Measurements from ENCODE around the gene CWC27.

Gene CWC27

DNA sequence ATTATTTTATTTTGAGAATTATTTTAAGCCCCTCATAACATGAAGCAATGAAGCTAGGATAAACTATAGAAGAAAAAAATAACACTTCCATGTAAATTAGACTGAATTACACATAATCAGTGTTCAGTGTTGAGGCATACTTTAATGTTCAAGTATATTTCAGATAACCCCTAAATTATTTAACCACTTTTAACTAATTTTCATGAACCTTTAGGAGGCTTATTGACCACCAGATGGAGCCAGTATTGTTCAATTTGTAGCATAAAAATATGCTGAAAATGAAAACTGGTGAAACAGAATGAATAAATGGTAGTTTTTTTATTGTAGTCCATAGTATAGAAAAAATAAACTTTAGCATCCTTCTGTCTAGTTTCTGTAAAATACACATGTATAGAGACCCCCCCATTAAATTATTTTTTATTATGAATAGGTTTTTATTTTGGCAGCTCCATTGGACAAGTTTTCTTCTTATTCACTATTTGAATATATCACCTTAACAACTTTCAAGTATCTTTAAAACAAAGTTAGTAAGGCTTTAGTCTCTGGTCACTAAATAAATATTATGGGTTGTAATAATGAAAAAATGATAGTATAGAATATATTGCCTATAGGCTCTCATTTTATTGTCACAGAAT is 190.1 kb downstream of the CWC27 start:
- Histone ChIP-seq H3K9me3 (replicated peaks; ENCODE audit: low read length) (peaks cover 12% of the 10 kb centered on the region), H3K36me3 (ENCODE audit: insufficient read depth, low read length) (no peaks in the 10 kb centered on the region), H3K27me3 (ENCODE audit: control insufficient read depth, insufficient read depth, low read length) (no peaks in the 10 kb centered on the region), H3K4me3 (ENCODE audit: low read length) (no peak overlapping the region), H3K4me1 (ENCODE audit: control insufficient read depth, insufficient read depth, low read length) (peaks cover 5% of the 10 kb centered on the region), H3K9ac (ENCODE audit: low read depth, low read length) (peak overlapping the region; percentile 35), H3K4me2 (ENCODE audit: low read length) (no peak overlapping the region)

DNA sequence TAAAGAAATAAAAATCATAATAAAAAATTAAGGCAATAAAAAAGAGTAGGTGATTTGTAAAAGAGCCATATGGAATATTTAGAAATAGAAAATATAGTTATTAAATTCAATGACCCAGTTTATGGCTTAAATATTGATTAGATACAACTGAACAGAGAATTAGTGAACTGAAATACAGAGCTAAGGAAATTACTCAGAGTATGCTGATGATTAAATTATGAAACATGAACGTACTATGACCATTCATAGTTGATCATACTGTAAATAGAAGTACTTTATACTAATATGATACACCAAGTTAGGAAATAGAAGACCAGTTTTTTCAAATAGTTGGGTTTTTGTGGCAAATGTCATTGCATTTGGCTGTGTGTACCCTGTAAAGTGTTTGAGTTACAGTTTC is 194.5 kb downstream of the CWC27 start:
- no peaks in the 10 kb centered on the region for H3K36me3 ChIP-seq (ENCODE audit: insufficient read depth, low read length)
- H3K4me2 ChIP-seq (ENCODE audit: low read length) = no peak overlapping the region
- H3K4me3 ChIP-seq (ENCODE audit: low read length) = no peak overlapping the region
- H3K9ac ChIP-seq (ENCODE audit: low read depth, low read length) = no peak overlapping the region
- H3K4me1 ChIP-seq (ENCODE audit: control insufficient read depth, insufficient read depth, low read length) = peaks cover 8% of the 10 kb centered on the region
- H3K27me3 ChIP-seq (ENCODE audit: control insufficient read depth, insufficient read depth, low read length) = no peaks in the 10 kb centered on the region
- peaks cover 18% of the 10 kb centered on the region for H3K9me3 ChIP-seq (replicated peaks; ENCODE audit: low read length)

DNA sequence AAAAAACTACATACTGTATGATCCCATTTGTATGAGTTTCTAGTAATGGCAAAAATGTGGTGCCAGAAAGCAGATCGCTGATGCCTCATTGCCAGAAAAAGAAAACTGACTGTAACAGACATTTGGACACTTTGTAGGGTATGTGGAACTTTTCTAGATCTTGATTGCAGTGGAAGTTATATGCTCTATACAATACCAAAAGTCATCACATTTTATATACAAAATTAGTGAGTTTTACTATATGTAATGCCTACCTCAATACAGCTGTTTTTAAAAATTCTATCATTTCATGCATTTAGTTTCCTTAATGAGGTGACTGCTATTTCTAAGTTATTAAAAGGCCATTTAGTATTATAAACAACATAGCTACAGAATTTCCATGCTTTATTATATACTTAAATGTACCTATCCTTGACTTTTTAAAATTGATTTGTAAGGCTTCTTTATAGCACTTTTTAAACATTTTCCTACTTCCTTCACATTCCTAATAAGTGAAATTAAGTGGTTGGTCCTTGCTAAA is 199.9 kb downstream of the CWC27 start:
- Histone ChIP-seq H3K4me3 (ENCODE audit: low read length) (no peak overlapping the region), H3K9ac (ENCODE audit: low read depth, low read length) (no peak overlapping the region), H3K9me3 (replicated peaks; ENCODE audit: low read length) (peaks cover 8% of the 10 kb centered on the region), H3K4me1 (ENCODE audit: control insufficient read depth, insufficient read depth, low read length) (peaks cover 3% of the 10 kb centered on the region), H3K27me3 (ENCODE audit: control insufficient read depth, insufficient read depth, low read length) (no peaks in the 10 kb centered on the region), H3K36me3 (ENCODE audit: insufficient read depth, low read length) (peaks cover 5% of the 10 kb centered on the region), H3K4me2 (ENCODE audit: low read length) (no peak overlapping the region)

- Histone ChIP-seq H3K4me1 (ENCODE audit: control insufficient read depth, insufficient read depth, low read length) (peaks cover 3% of the 10 kb centered on the region), H3K4me2 (ENCODE audit: low read length) (no peak overlapping the region), H3K27me3 (ENCODE audit: control insufficient read depth, insufficient read depth, low read length) (no peaks in the 10 kb centered on the region), H3K9ac (ENCODE audit: low read depth, low read length) (no peak overlapping the region), H3K9me3 (replicated peaks; ENCODE audit: low read length) (peaks cover under 1% of the 10 kb centered on the region), H3K4me3 (ENCODE audit: low read length) (no peak overlapping the region), H3K36me3 (ENCODE audit: insufficient read depth, low read length) (peaks cover 5% of the 10 kb centered on the region)
Measured at GRCh38 chr5:64969578-64969977, 200.8 kb downstream of the CWC27 start.

DNA sequence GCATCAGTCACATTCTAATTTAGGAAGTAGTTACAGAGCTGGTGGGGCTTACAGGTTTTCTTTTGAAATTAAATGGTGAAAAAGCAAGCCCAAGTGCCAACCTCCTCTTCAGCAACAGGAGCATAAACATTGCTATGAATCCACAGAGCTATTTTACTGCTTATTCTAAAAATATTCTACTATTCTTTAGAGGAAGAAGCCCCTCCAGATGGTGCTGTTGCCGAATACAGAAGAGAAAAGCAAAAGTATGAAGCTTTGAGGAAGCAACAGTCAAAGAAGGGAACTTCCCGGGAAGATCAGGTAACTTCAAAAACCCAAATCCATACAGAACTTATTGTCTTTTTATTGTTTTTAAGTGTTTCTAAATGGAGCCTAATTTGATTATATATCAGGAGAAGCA is 202.8 kb downstream of the CWC27 start:
- H3K9ac ChIP-seq (ENCODE audit: low read depth, low read length) = no peak overlapping the region
- peaks cover 5% of the 10 kb centered on the region for H3K36me3 ChIP-seq (ENCODE audit: insufficient read depth, low read length)
- no peaks in the 10 kb centered on the region for H3K9me3 ChIP-seq (replicated peaks; ENCODE audit: low read length)
- H3K27me3 ChIP-seq (ENCODE audit: control insufficient read depth, insufficient read depth, low read length) = no peaks in the 10 kb centered on the region
- H3K4me3 ChIP-seq (ENCODE audit: low read length) = no peak overlapping the region
- no peak overlapping the region for H3K4me2 ChIP-seq (ENCODE audit: low read length)
- H3K4me1 ChIP-seq (ENCODE audit: control insufficient read depth, insufficient read depth, low read length) = no peaks in the 10 kb centered on the region

GRCh38 chr5:64971990-64972389 is 203.3 kb downstream of the CWC27 start:
- H3K4me2 ChIP-seq (ENCODE audit: low read length) = no peak overlapping the region
- H3K4me3 ChIP-seq (ENCODE audit: low read length) = no peak overlapping the region
- no peak overlapping the region for H3K9ac ChIP-seq (ENCODE audit: low read depth, low read length)
- no peaks in the 10 kb centered on the region for H3K27me3 ChIP-seq (ENCODE audit: control insufficient read depth, insufficient read depth, low read length)
- no peaks in the 10 kb centered on the region for H3K9me3 ChIP-seq (replicated peaks; ENCODE audit: low read length)
- peaks cover 5% of the 10 kb centered on the region for H3K36me3 ChIP-seq (ENCODE audit: insufficient read depth, low read length)
- no peaks in the 10 kb centered on the region for H3K4me1 ChIP-seq (ENCODE audit: control insufficient read depth, insufficient read depth, low read length)

DNA sequence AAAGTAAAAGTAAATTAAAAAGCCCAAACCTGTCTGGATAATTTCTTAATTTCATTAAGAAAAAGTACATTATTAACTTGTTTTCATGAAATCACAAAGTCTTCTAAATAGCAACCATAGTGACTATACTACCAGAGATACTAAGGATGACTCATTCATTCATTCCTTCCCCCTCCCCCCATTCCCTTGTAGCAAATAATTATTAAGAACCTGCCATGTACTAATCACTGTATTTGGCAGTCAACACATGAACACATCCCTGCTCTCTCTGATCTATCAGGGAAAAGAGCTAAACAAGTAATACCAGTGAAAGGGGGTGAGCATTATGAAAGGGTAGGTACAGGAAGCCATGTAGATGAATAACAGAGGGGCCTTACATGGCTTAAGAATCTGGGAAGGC is 203.9 kb downstream of the CWC27 start:
- Histone ChIP-seq H3K36me3 (ENCODE audit: insufficient read depth, low read length) (peaks cover 5% of the 10 kb centered on the region), H3K4me1 (ENCODE audit: control insufficient read depth, insufficient read depth, low read length) (no peaks in the 10 kb centered on the region), H3K9ac (ENCODE audit: low read depth, low read length) (no peak overlapping the region), H3K27me3 (ENCODE audit: control insufficient read depth, insufficient read depth, low read length) (no peaks in the 10 kb centered on the region), H3K9me3 (replicated peaks; ENCODE audit: low read length) (no peaks in the 10 kb centered on the region), H3K4me3 (ENCODE audit: low read length) (no peak overlapping the region), H3K4me2 (ENCODE audit: low read length) (no peak overlapping the region)

- H3K36me3 ChIP-seq (ENCODE audit: insufficient read depth, low read length) = peaks cover 8% of the 10 kb centered on the region
- no peak overlapping the region for H3K4me3 ChIP-seq (ENCODE audit: low read length)
- H3K4me1 ChIP-seq (ENCODE audit: control insufficient read depth, insufficient read depth, low read length) = peaks cover 6% of the 10 kb centered on the region
- no peaks in the 10 kb centered on the region for H3K9me3 ChIP-seq (replicated peaks; ENCODE audit: low read length)
- H3K9ac ChIP-seq (ENCODE audit: low read depth, low read length) = no peak overlapping the region
- no peaks in the 10 kb centered on the region for H3K27me3 ChIP-seq (ENCODE audit: control insufficient read depth, insufficient read depth, low read length)
- H3K4me2 ChIP-seq (ENCODE audit: low read length) = no peak overlapping the region
Measured at GRCh38 chr5:64973215-64973614, 204.5 kb downstream of the CWC27 start.

DNA sequence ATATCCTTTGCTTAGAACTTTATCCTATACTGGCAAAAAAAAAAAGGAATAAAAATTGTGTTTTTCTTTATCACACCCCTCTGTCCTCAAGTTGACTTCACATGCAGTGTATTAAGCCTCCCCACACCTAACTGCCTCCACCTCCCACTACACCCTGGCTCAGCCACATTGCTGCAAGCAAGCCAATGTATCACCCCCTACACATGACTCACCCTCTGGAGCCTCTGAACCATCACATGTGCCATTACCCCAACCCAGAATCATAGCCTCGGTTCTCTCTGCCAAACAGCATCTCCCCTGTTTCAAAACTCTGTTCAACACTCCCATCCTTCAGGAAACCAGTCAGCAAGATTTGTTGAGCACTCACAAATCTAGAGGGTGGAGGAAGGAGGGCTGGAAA is 209.0 kb downstream of the CWC27 start:
- no peak overlapping the region for H3K4me3 ChIP-seq (ENCODE audit: low read length)
- no peak overlapping the region for H3K9ac ChIP-seq (ENCODE audit: low read depth, low read length)
- H3K4me1 ChIP-seq (ENCODE audit: control insufficient read depth, insufficient read depth, low read length) = peaks cover 12% of the 10 kb centered on the region
- peaks cover 5% of the 10 kb centered on the region for H3K36me3 ChIP-seq (ENCODE audit: insufficient read depth, low read length)
- no peak overlapping the region for H3K4me2 ChIP-seq (ENCODE audit: low read length)
- no peaks in the 10 kb centered on the region for H3K9me3 ChIP-seq (replicated peaks; ENCODE audit: low read length)
- no peaks in the 10 kb centered on the region for H3K27me3 ChIP-seq (ENCODE audit: control insufficient read depth, insufficient read depth, low read length)

GRCh38 chr5:64978546-64978945 is 209.8 kb downstream of the CWC27 start:
- peaks cover 12% of the 10 kb centered on the region for H3K4me1 ChIP-seq (ENCODE audit: control insufficient read depth, insufficient read depth, low read length)
- no peak overlapping the region for H3K4me3 ChIP-seq (ENCODE audit: low read length)
- no peak overlapping the region for H3K4me2 ChIP-seq (ENCODE audit: low read length)
- H3K9ac ChIP-seq (ENCODE audit: low read depth, low read length) = no peak overlapping the region
- no peaks in the 10 kb centered on the region for H3K27me3 ChIP-seq (ENCODE audit: control insufficient read depth, insufficient read depth, low read length)
- no peaks in the 10 kb centered on the region for H3K9me3 ChIP-seq (replicated peaks; ENCODE audit: low read length)
- H3K36me3 ChIP-seq (ENCODE audit: insufficient read depth, low read length) = peaks cover 3% of the 10 kb centered on the region

DNA sequence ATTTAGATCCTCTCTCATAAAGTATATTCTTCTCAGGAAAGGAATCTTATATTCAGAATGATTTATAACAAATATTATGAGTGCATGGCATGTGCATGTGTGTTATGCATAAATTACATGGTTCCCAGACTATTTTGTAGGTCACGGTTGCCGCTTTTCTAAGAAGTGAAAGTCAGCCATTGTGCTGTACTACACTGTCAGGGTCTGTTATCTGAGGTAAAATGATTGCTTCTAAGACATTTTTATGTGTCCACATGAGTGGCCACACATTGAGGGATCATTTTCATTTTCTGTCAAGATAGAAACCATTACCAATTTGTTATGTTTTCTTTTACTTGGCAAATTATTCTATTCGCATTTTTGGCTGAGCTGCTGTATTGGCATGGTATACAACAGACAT is 210.8 kb downstream of the CWC27 start:
- Histone ChIP-seq H3K4me3 (ENCODE audit: low read length) (no peak overlapping the region), H3K4me2 (ENCODE audit: low read length) (peak overlapping the region; percentile 22), H3K9ac (ENCODE audit: low read depth, low read length) (no peak overlapping the region), H3K27me3 (ENCODE audit: control insufficient read depth, insufficient read depth, low read length) (no peaks in the 10 kb centered on the region), H3K36me3 (ENCODE audit: insufficient read depth, low read length) (peaks cover 3% of the 10 kb centered on the region), H3K9me3 (replicated peaks; ENCODE audit: low read length) (no peaks in the 10 kb centered on the region), H3K4me1 (ENCODE audit: control insufficient read depth, insufficient read depth, low read length) (peaks cover 12% of the 10 kb centered on the region)

GRCh38 chr5:64980176-64980575 is 211.4 kb downstream of the CWC27 start:
- no peaks in the 10 kb centered on the region for H3K9me3 ChIP-seq (replicated peaks; ENCODE audit: low read length)
- H3K9ac ChIP-seq (ENCODE audit: low read depth, low read length) = no peak overlapping the region
- H3K4me2 ChIP-seq (ENCODE audit: low read length) = no peak overlapping the region
- no peaks in the 10 kb centered on the region for H3K27me3 ChIP-seq (ENCODE audit: control insufficient read depth, insufficient read depth, low read length)
- H3K4me1 ChIP-seq (ENCODE audit: control insufficient read depth, insufficient read depth, low read length) = peaks cover 12% of the 10 kb centered on the region
- H3K4me3 ChIP-seq (ENCODE audit: low read length) = no peak overlapping the region
- H3K36me3 ChIP-seq (ENCODE audit: insufficient read depth, low read length) = peaks cover 3% of the 10 kb centered on the region

Data from skeletal muscle satellite cell (primary cell).